HEK293 (cell line): ENCODE results near the gene UST.

ENCODE experiments used
- CTCF ChIA-PET: fragments of 350-600 bp; formaldehyde crosslinking; extraction: SDS; loops from one replicate; lab custom pipeline; 2021; ENCODE audit warnings: antibody characterized with exemption; lab: Yijun Ruan, JAX
- POLR2A ChIA-PET: fragments of 300-600 bp; formaldehyde crosslinking; extraction: SDS; loops from one replicate; lab custom pipeline; 2020; ENCODE audit warnings: antibody characterized with exemption, inconsistent platforms; lab: Yijun Ruan, JAX
- H3K27ac ChIP-seq: fragments of 200-500 bp; sonication (Bioruptor generic); 2 replicates; pipeline ENCODE4 v1.5.1; 2014; ENCODE audit warnings: low read depth, low read length, control low read depth, inconsistent platforms; ENCODE audit errors: extremely low read depth
- H3K36me3 ChIP-seq, 2 experiments: fragments of 200-500 bp in 1 of 2; sonication (Bioruptor generic) in 1 of 2; 1 replicate in 1 of 2; 2 replicates in 1 of 2; pipeline ENCODE4 v1.5.1; 2014 to 2017; ENCODE audit warnings: inconsistent platforms in 2 of 2, low read length in 2 of 2; ENCODE audit not compliant: control insufficient read depth in 2 of 2, insufficient read depth in 1 of 2
- H3K4me1 ChIP-seq: fragments of 200-500 bp; sonication (Bioruptor generic); 2 replicates; pipeline ENCODE4 v1.5.1; 2014; ENCODE audit warnings: mild to moderate bottlenecking, low read length, inconsistent platforms; ENCODE audit not compliant: control insufficient read depth, insufficient read depth
- H3K4me3 ChIP-seq: 2 replicates; pipeline ENCODE4 v1.5.1; 2011; ENCODE audit warnings: low read depth, mild to moderate bottlenecking, control low read depth, low read length, moderate library complexity
- H3K9me3 ChIP-seq: fragments of 200-500 bp; sonication (Bioruptor generic); 2 replicates; pipeline ENCODE4 v1.5.1; 2014; ENCODE audit warnings: low read depth, low read length, inconsistent platforms; ENCODE audit not compliant: control insufficient read depth, insufficient read depth
- BCL11B ChIP-seq: fragments of 450-650 bp; formaldehyde crosslinking; IDR thresholded peaks from 2 replicates; pipeline ENCODE4 v1.5.1; 2016; ENCODE audit warnings: low read depth, missing biosample characterization, missing genetic modification characterization
- BCL6B ChIP-seq: fragments of 450-650 bp; formaldehyde crosslinking; IDR thresholded peaks from 2 replicates; pipeline ENCODE4 v1.5.1; 2017; ENCODE audit warnings: missing biosample characterization, missing genetic modification characterization
- GLI2 ChIP-seq: fragments of 450-650 bp; formaldehyde crosslinking; IDR thresholded peaks from 2 replicates; pipeline ENCODE4; 2017; ENCODE audit warnings: missing biosample characterization, missing genetic modification characterization, low read depth, borderline replicate concordance
- KLF7 ChIP-seq: fragments of 450-650 bp; formaldehyde crosslinking; IDR thresholded peaks from 2 replicates; pipeline ENCODE4 v1.5.1; 2016; ENCODE audit warnings: missing biosample characterization, missing genetic modification characterization, borderline replicate concordance
- MYNN ChIP-seq: fragments of 450-650 bp; formaldehyde crosslinking; IDR thresholded peaks from 2 replicates; pipeline ENCODE4 v1.5.1; 2016; ENCODE audit warnings: missing biosample characterization, missing genetic modification characterization, borderline replicate concordance
- REPIN1 ChIP-seq: fragments of 450-650 bp; formaldehyde crosslinking; IDR thresholded peaks from 2 replicates; pipeline ENCODE4 v1.5.1; 2017; ENCODE audit warnings: missing biosample characterization, missing genetic modification characterization, low read depth
- TRIM28 ChIP-seq: IDR thresholded peaks from 2 replicates; pipeline ENCODE4 v1.6.1; 2011; ENCODE audit warnings: low read length, control low read depth, borderline replicate concordance
- ZBTB1 ChIP-seq: fragments of 450-650 bp; formaldehyde crosslinking; IDR thresholded peaks from 2 replicates; pipeline ENCODE4 v1.5.1; 2016; ENCODE audit warnings: missing biosample characterization, missing genetic modification characterization
- ZNF114 ChIP-seq: fragments of 450-650 bp; formaldehyde crosslinking; IDR thresholded peaks from 2 replicates; pipeline ENCODE4 v1.5.0; 2017; ENCODE audit warnings: missing biosample characterization, missing genetic modification characterization
- ZNF121 ChIP-seq: fragments of 450-650 bp; formaldehyde crosslinking; IDR thresholded peaks from 2 replicates; pipeline ENCODE4 v1.5.1; 2016; ENCODE audit warnings: missing biosample characterization, missing genetic modification characterization
- ZNF148 ChIP-seq: fragments of 450-650 bp; formaldehyde crosslinking; IDR thresholded peaks from 2 replicates; pipeline ENCODE4 v1.5.0; 2017; ENCODE audit warnings: missing biosample characterization, missing genetic modification characterization, borderline replicate concordance
- ZNF155 ChIP-seq: fragments of 450-650 bp; formaldehyde crosslinking; IDR thresholded peaks from 2 replicates; pipeline ENCODE4 v1.5.1; 2016; ENCODE audit warnings: missing biosample characterization, missing genetic modification characterization
- ZNF335 ChIP-seq: fragments of 450-650 bp; formaldehyde crosslinking; conservative IDR thresholded peaks from 2 replicates; pipeline ENCODE4 v1.5.1; 2016; ENCODE audit warnings: missing biosample characterization, missing genetic modification characterization
- ZNF513 ChIP-seq: fragments of 450-650 bp; IDR thresholded peaks from 2 replicates; pipeline ENCODE4 v1.5.1; 2018; ENCODE audit warnings: missing biosample characterization, missing genetic modification characterization
- ZNF558 ChIP-seq: fragments of 450-650 bp; formaldehyde crosslinking; IDR thresholded peaks from 2 replicates; pipeline ENCODE4 v1.5.1; 2016; ENCODE audit warnings: missing biosample characterization, missing genetic modification characterization
- ZNF621 ChIP-seq: fragments of 450-650 bp; formaldehyde crosslinking; IDR thresholded peaks from 2 replicates; pipeline ENCODE4 v1.5.1; 2017; ENCODE audit warnings: missing biosample characterization, missing genetic modification characterization
- ZNF629 ChIP-seq: fragments of 450-650 bp; formaldehyde crosslinking; IDR thresholded peaks from 2 replicates; pipeline ENCODE4 v1.5.1; 2017; ENCODE audit warnings: missing biosample characterization, missing genetic modification characterization
- ZNF660 ChIP-seq: fragments of 450-650 bp; IDR thresholded peaks from 2 replicates; pipeline ENCODE4 v1.5.1; 2018; ENCODE audit warnings: missing biosample characterization, mild to moderate bottlenecking, missing genetic modification characterization
- ZNF664 ChIP-seq: fragments of 450-650 bp; formaldehyde crosslinking; IDR thresholded peaks from 2 replicates; pipeline ENCODE4 v1.5.1; 2016; ENCODE audit warnings: missing biosample characterization, missing genetic modification characterization
- ZSCAN16 ChIP-seq: fragments of 450-650 bp; formaldehyde crosslinking; IDR thresholded peaks from 2 replicates; pipeline ENCODE4 v1.5.1; 2016; ENCODE audit warnings: missing biosample characterization, missing genetic modification characterization
- TF ChIP-seq, protein P1 (sequence below): fragments of 450-650 bp; formaldehyde crosslinking; IDR thresholded peaks from 2 replicates; pipeline ENCODE4 v1.5.1; 2016; ENCODE audit warnings: missing biosample characterization, missing genetic modification characterization, borderline replicate concordance
- TF ChIP-seq, protein P2 (sequence below): fragments of 450-650 bp; formaldehyde crosslinking; IDR thresholded peaks from 2 replicates; pipeline ENCODE4 v1.5.1; 2016; ENCODE audit warnings: missing biosample characterization, missing genetic modification characterization, low read depth

Gene UST

DNA sequence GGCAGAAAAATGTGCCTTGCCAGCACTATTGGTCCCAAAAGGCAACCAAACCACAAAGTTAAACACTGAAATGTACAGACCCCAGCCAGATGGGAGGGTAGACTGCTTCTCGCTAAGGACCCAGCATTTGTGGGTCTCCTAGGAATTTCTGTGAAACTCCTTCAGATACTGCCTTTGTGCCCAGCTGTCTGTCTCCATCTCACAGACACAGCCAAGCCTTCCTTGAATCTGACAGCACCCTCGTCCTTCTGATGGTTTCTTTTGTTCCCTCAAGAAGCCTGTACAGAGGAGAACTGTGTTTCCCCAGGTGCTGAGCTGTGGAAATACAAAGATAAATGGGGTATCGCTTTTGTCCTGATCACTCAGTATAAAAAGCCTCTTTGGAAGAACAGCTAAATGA lies 316.6 kb downstream of the UST start:
- ChIA-PET POLR2A (interaction anchor here (0.9 kb wide), 1 partner anchor 17 kb away, joined by 3 read pairs; no protein-coding TSS in a partner anchor), CTCF (interaction anchor here (0.6 to 2.3 kb wide), 7 partner anchors 33 to 503 kb away, joined by 3 to 11 read pairs (median 3); no protein-coding TSS in a partner anchor)
- Histone ChIP-seq H3K4me3 (no peak overlapping the region), H3K4me1 (peaks cover 29% of the 10 kb centered on the region), H3K36me3 (no peaks in the 10 kb centered on the region), H3K9me3 (no peaks in the 10 kb centered on the region), H3K27ac (no peak overlapping the region)
- TF ChIP-seq MYNN (tag by site-specific recombination) (no peak), ZNF629 (tag by site-specific recombination) (no peak), BCL11B (tag by site-specific recombination) (no peak)
- TF ChIP-seq, protein P1, sequence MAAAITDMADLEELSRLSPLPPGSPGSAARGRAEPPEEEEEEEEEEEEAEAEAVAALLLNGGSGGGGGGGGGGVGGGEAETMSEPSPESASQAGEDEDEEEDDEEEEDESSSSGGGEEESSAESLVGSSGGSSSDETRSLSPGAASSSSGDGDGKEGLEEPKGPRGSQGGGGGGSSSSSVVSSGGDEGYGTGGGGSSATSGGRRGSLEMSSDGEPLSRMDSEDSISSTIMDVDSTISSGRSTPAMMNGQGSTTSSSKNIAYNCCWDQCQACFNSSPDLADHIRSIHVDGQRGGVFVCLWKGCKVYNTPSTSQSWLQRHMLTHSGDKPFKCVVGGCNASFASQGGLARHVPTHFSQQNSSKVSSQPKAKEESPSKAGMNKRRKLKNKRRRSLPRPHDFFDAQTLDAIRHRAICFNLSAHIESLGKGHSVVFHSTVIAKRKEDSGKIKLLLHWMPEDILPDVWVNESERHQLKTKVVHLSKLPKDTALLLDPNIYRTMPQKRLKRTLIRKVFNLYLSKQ (tag by site-specific recombination): no peak

DNA sequence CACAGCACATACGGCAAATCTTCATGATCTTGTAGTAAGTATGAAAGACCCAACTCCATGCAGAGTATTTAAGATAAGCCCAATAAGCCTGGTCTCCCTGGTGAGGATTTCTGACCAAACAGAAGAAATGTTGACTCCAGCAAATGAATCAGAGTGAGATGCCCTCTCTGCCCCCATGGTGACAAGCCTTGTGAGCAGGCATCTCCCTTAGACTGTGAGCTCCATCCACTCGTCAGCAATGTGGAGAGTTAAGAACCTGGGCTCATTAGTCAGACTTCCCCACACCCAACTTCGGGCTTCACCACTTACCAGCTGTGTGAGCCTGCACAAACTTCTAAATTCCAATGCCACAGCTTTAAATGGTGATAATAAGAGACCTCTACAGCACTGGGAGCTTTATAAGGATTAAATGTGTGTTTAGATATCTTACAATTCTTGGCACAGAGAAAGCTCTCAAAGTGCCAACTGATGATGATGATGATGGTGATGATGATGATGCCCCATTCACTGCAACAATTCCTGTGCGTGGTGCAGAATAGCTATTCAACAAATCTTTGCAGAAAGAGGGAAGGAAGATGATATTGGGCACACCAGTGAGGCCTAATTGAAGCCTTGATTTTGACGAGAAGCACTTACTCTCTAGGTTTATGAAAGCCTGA lies 317.3 kb downstream of the UST start:
- no peak overlapping the region for H3K4me3 ChIP-seq
- peaks cover 29% of the 10 kb centered on the region for H3K4me1 ChIP-seq
- TF ChIP-seq ZNF513 (tag by site-specific recombination) (peak; percentile 81), ZNF335 (no peak)
- no peaks in the 10 kb centered on the region for H3K36me3 ChIP-seq
- no peaks in the 10 kb centered on the region for H3K9me3 ChIP-seq
- ChIA-PET CTCF (interaction anchor here (0.9 to 2.3 kb wide), 6 partner anchors 12 to 368 kb away, joined by 3 to 11 read pairs (median 4); no protein-coding TSS in a partner anchor), POLR2A (interaction anchor here (0.6 to 0.9 kb wide), 2 partner anchors 17 to 502 kb away, joined by 3 read pairs; partner anchors contain the start of gene GINM1)
- no peak overlapping the region for H3K27ac ChIP-seq

DNA sequence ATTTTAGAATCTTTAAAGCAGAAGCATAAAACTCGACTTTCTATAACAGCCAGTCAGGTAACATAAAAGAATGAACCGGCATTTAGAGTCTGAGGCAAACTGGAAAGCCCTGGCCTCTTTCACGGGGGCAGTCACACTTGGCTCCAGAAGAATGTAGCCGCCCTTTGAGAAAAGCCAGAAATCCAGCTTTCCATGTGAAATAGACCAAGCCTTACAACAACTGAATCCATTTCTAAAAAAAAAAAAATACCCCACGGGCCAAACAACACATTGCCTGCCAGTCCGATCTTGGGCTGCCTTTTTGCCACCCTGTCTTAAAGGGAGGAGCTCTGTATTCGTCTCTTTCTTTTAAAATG lies 317.8 kb downstream of the UST start:
- ChIA-PET CTCF (interaction anchor here (0.7 to 2.7 kb wide), 6 partner anchors 12 to 368 kb away, joined by 3 to 9 read pairs (median 4); no protein-coding TSS in a partner anchor), POLR2A (interaction anchor here (0.6 to 0.9 kb wide), 2 partner anchors 18 to 501 kb away, joined by 3 read pairs; partner anchors contain the start of gene GINM1)
- Histone ChIP-seq H3K4me3 (no peak overlapping the region), H3K4me1 (peaks cover 26% of the 10 kb centered on the region), H3K36me3 (no peaks in the 10 kb centered on the region), H3K9me3 (no peaks in the 10 kb centered on the region), H3K27ac (no peak overlapping the region)
- no peak for TF ChIP-seq ZNF121 (tag by site-specific recombination)
- no peak for TF ChIP-seq KLF7
- TF ChIP-seq ZNF148 (tag by site-specific recombination): no peak
- TF ChIP-seq ZBTB1 (tag by site-specific recombination): no peak
- no peak for TF ChIP-seq ZNF660
- TF ChIP-seq ZNF664 (tag by site-specific recombination): no peak
- no peak for TF ChIP-seq TRIM28
- no peak for TF ChIP-seq ZNF155 (tag by site-specific recombination)
- TF ChIP-seq, protein P2, sequence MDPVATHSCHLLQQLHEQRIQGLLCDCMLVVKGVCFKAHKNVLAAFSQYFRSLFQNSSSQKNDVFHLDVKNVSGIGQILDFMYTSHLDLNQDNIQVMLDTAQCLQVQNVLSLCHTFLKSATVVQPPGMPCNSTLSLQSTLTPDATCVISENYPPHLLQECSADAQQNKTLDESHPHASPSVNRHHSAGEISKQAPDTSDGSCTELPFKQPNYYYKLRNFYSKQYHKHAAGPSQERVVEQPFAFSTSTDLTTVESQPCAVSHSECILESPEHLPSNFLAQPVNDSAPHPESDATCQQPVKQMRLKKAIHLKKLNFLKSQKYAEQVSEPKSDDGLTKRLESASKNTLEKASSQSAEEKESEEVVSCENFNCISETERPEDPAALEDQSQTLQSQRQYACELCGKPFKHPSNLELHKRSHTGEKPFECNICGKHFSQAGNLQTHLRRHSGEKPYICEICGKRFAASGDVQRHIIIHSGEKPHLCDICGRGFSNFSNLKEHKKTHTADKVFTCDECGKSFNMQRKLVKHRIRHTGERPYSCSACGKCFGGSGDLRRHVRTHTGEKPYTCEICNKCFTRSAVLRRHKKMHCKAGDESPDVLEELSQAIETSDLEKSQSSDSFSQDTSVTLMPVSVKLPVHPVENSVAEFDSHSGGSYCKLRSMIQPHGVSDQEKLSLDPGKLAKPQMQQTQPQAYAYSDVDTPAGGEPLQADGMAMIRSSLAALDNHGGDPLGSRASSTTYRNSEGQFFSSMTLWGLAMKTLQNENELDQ (tag by site-specific recombination): no peak
- TF ChIP-seq BCL6B (tag by site-specific recombination): no peak
- no peak for TF ChIP-seq ZSCAN16 (tag by site-specific recombination)
- no peak for TF ChIP-seq REPIN1 (tag by site-specific recombination)
- no peak for TF ChIP-seq ZNF621 (tag by site-specific recombination)
- TF ChIP-seq ZNF114 (tag by site-specific recombination): no peak
- no peak for TF ChIP-seq ZNF558 (tag by site-specific recombination)
- TF ChIP-seq GLI2 (tag by site-specific recombination): no peak
